ENCODE measurements around the gene RGS7. TPM values are rescaled to one million over a fixed set of nuclear protein-coding genes. Genes with fewer than 3 reads are reported as not detected.

The RGS7 gene
- polyA plus RNA-seq, 2 of the 4 experiments (the other 2 are of a cell fraction), result 0.08 TPM; not detected in 1

DNA sequence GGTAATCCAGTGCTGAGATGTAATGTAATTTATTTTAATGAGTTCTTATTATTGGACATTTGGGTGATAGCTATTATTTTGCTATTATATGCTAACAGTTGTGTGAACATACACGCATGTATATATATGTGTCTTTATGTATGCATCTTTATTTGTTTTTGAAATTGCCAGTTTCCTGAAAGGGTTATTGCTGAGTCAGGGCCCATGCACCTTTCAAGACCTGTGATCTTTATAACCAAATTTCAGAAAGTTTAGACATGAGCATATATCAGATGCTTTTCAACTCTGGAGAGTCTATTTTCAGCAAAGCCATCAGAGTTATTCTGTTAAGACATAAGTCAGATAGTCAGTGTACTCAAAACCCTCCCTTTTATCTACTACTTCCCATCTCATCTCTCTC is 479.4 kb downstream of the RGS7 start:
- ChIA-PET CTCF (interaction anchor here (2.5 kb wide), 1 partner anchor 11 kb away, joined by 12 read pairs; no protein-coding TSS in a partner anchor), POLR2A (no interaction called here)
- no peak for ATAC-seq
- DNase-seq (ENCODE audit: low read depth in 1 of 2, low spot score in 1 of 2), result no peak
- TF ChIP-seq MAFK (IDR thresholded peaks at IDR 0.05; ENCODE audit: partially characterized antibody) (peak; percentile 60), FOXS1 (CRISPR knock-in tag; IDR thresholded peaks at IDR 0.05) (no peak)
- 85% methylated on average over 1 of the region's 1 CpG for WGBS (ENCODE audit: missing lambda C conversion rate)
- Histone ChIP-seq H3K9me3 (no peaks in the 10 kb centered on the region), H3K27ac (no peak overlapping the region), H3K4me1 (no peaks in the 10 kb centered on the region), H3K4me3 (no peak overlapping the region), H3K4me2 (no peak overlapping the region)
- FAIRE-seq, result no peak

DNA sequence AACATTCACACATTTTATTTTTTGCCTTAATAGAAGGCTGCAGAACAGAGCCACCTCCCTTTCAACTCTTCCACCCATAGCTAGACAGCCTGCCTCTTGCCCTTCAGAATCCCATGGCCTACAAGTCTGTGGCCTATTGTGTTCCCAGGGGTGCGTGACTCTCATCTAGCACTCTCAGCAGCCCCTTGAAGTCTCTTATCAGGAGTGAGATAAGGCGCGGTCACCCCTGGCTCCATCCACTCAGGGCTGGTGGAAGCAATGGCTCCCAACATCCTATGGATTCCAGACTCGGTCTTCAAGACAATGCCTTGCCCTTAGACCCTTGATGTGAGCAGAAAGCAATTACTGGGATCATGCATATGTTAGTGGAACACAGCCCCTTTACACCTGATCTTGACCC is 480.9 kb downstream of the RGS7 start:
- CTCF ChIA-PET, result interaction anchor here (2.5 kb wide), 1 partner anchor 12 kb away, joined by 12 read pairs; no protein-coding TSS in a partner anchor
- POLR2A ChIA-PET, result no interaction called here

DNA sequence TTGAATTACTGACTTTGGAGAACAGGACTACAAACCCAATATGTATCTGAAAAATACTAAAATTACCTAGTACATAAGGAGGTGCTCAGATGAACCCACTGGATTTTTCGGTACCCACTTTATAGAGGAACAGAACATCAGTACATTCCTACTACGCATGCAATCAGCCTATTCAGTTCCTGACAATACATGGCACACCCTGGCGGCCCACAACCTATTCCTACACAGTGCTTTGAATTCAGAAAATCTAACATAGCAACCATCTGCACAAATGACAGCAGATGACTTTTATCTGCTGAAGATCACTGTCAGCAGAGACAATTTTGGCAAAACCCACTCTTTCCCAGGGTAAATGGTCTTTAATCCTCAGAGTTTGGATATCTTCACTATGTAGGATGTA is 487.9 kb downstream of the RGS7 start:
- WGBS (ENCODE audit: missing lambda C conversion rate), result 58% methylated on average over 3 of the region's 3 CpGs
- POLR2A ChIA-PET, result no interaction called here

More for the DNA sequence above, 480.9 kb downstream of the RGS7 start:
- 65% methylated on average over 4 of the region's 4 CpGs for WGBS (ENCODE audit: missing lambda C conversion rate)
- DNase-seq (ENCODE audit: low read depth in 1 of 2, low spot score in 1 of 2) (no peak), ATAC-seq (no peak), FAIRE-seq (no peak)
- H3K4me3 ChIP-seq, result no peak overlapping the region
- TF ChIP-seq RARB (CRISPR knock-in tag; IDR thresholded peaks at IDR 0.05) (no peak), HOXB13 (CRISPR knock-in tag; IDR thresholded peaks at IDR 0.05; ENCODE audit: low read depth) (no peak), EP300 (IDR thresholded peaks at IDR 0.05) (no peak), RNF2 (IDR thresholded peaks at IDR 0.05; ENCODE audit: borderline replicate concordance, low read depth) (no peak), HOXB5 (CRISPR knock-in tag; IDR thresholded peaks at IDR 0.05) (no peak), CHD4 (IDR thresholded peaks at IDR 0.05; ENCODE audit: borderline replicate concordance) (no peak), MAFK (IDR thresholded peaks at IDR 0.05; ENCODE audit: partially characterized antibody) (no peak), CEBPB (IDR thresholded peaks at IDR 0.05) (no peak), TP53 (CRISPR knock-in tag; IDR thresholded peaks at IDR 0.05) (no peak), SREBF2 (IDR thresholded peaks at IDR 0.05) (no peak), RFX5 (IDR thresholded peaks at IDR 0.05) (no peak), HDAC2 (IDR thresholded peaks at IDR 0.05) (no peak)
- TF ChIP-seq, protein P1, sequence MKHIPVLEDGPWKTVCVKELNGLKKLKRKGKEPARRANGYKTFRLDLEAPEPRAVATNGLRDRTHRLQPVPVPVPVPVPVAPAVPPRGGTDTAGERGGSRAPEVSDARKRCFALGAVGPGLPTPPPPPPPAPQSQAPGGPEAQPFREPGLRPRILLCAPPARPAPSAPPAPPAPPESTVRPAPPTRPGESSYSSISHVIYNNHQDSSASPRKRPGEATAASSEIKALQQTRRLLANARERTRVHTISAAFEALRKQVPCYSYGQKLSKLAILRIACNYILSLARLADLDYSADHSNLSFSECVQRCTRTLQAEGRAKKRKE (CRISPR knock-in tag; IDR thresholded peaks at IDR 0.05; ENCODE audit: low read depth), result no peak
- TF ChIP-seq, protein P2, sequence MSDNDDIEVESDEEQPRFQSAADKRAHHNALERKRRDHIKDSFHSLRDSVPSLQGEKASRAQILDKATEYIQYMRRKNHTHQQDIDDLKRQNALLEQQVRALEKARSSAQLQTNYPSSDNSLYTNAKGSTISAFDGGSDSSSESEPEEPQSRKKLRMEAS (IDR thresholded peaks at IDR 0.05), result no peak
- TF ChIP-seq, protein P3, sequence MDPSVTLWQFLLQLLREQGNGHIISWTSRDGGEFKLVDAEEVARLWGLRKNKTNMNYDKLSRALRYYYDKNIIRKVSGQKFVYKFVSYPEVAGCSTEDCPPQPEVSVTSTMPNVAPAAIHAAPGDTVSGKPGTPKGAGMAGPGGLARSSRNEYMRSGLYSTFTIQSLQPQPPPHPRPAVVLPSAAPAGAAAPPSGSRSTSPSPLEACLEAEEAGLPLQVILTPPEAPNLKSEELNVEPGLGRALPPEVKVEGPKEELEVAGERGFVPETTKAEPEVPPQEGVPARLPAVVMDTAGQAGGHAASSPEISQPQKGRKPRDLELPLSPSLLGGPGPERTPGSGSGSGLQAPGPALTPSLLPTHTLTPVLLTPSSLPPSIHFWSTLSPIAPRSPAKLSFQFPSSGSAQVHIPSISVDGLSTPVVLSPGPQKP (IDR thresholded peaks at IDR 0.05; ENCODE audit: low read depth, low read length), result no peak
- no peak overlapping the region for H3K4me2 ChIP-seq
- no peaks in the 10 kb centered on the region for H3K4me1 ChIP-seq
- H3K9me3 ChIP-seq, result no peaks in the 10 kb centered on the region
- H3K27ac ChIP-seq, result no peak overlapping the region

DNA sequence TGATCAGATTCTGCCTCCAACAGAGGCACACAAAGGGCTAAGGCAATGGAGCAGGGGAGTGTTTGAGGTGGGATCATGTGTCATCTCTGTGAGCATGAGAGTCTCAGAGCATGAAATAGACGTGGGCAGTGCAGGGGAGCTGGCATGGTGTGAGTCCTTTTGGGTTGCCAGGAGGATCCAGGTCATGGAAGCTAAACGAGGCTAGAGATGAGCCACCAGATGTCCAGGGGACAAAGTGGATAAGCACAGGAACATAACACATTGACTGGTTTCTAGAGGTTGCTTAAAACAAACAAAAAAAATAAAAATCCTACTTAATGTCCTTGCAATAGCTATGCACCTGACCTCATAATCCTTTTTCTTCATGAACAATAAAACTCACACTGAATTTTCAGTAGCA is 490.3 kb downstream of the RGS7 start:
- WGBS (ENCODE audit: missing lambda C conversion rate), result 14% methylated on average over 2 of the region's 2 CpGs
- Histone ChIP-seq H3K4me3 (no peak overlapping the region), H3K9me3 (no peaks in the 10 kb centered on the region), H3K4me2 (no peak overlapping the region), H3K4me1 (no peaks in the 10 kb centered on the region), H3K27ac (no peak overlapping the region)
- no peak for DNase-seq (ENCODE audit: low read depth in 1 of 2, low spot score in 1 of 2)
- ChIA-PET POLR2A (no interaction called here), CTCF (interaction anchor here (0.5 to 1.0 kb wide), 2 partner anchors 13 to 133 kb away, joined by 3 to 4 read pairs; no protein-coding TSS in a partner anchor)
- ATAC-seq, result no peak
- no peak for FAIRE-seq
- TF ChIP-seq FOSL2 (IDR thresholded peaks at IDR 0.05) (no peak), FOSL2 (CRISPR knock-in tag; IDR thresholded peaks at IDR 0.05) (no peak), JUNB (IDR thresholded peaks at IDR 0.05) (no peak), MAZ (IDR thresholded peaks at IDR 0.05; ENCODE audit: borderline replicate concordance, low read depth, low read length) (no peak), FOSB (CRISPR knock-in tag; IDR thresholded peaks at IDR 0.05) (no peak), TFCP2L1 (CRISPR knock-in tag; IDR thresholded peaks at IDR 0.05) (no peak), CBX8 (IDR thresholded peaks at IDR 0.05) (no peak)
- TF ChIP-seq, protein P4, sequence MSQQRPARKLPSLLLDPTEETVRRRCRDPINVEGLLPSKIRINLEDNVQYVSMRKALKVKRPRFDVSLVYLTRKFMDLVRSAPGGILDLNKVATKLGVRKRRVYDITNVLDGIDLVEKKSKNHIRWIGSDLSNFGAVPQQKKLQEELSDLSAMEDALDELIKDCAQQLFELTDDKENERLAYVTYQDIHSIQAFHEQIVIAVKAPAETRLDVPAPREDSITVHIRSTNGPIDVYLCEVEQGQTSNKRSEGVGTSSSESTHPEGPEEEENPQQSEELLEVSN (IDR thresholded peaks at IDR 0.05; ENCODE audit: borderline replicate concordance, low read depth), result no peak

More for the DNA sequence above, 487.9 kb downstream of the RGS7 start:
- DNase-seq (ENCODE audit: low read depth in 1 of 2, low spot score in 1 of 2) (no peak), ATAC-seq (no peak), FAIRE-seq (no peak)
- Histone ChIP-seq H3K4me3 (no peak overlapping the region), H3K4me2 (no peak overlapping the region), H3K9me3 (no peaks in the 10 kb centered on the region), H3K27ac (no peak overlapping the region), H3K4me1 (no peaks in the 10 kb centered on the region)
- CTCF ChIA-PET, result no interaction called here
- TF ChIP-seq HDAC2 (IDR thresholded peaks at IDR 0.05), result no peak
- TF ChIP-seq, protein P4 (IDR thresholded peaks at IDR 0.05; ENCODE audit: borderline replicate concordance, low read depth), result no peak
- no peak for TF ChIP-seq POLR2AphosphoS2 (conservative IDR thresholded peaks at IDR 0.05; ENCODE audit: low read length)
- no peak for TF ChIP-seq MYC (IDR thresholded peaks at IDR 0.05; ENCODE audit: borderline replicate concordance, low read length)
